ENCODE measurements around the gene DIS3L2.

Gene DIS3L2

GRCh38 chr2:232116852-232117251 is 155.3 kb downstream of the DIS3L2 start:
- H3K4me3 ChIP-seq (ENCODE audit: low read depth, low read length), result no peak overlapping the region
- TF ChIP-seq CTCF (IDR thresholded peaks at IDR 0.05; ENCODE audit: low read depth, low read length), result no peak
- in situ Hi-C loops (cut with HindIII; ENCODE audit: low sequenced_read_pairs), result no loop called here
- no peak for DNase-seq (ENCODE audit: low read depth, low spot score)

GRCh38 chr2:232117413-232117812 is 155.9 kb downstream of the DIS3L2 start:
- no peak for DNase-seq (ENCODE audit: low read depth, low spot score)
- TF ChIP-seq CTCF (IDR thresholded peaks at IDR 0.05; ENCODE audit: low read depth, low read length), result no peak
- H3K4me3 ChIP-seq (ENCODE audit: low read depth, low read length), result no peak overlapping the region
- in situ Hi-C loops (cut with HindIII; ENCODE audit: low sequenced_read_pairs), result no loop called here

- TF ChIP-seq CTCF (IDR thresholded peaks at IDR 0.05; ENCODE audit: low read depth, low read length), result no peak
- H3K4me3 ChIP-seq (ENCODE audit: low read depth, low read length), result no peak overlapping the region
- in situ Hi-C loops (cut with HindIII; ENCODE audit: low sequenced_read_pairs), result no loop called here
- no peak for DNase-seq (ENCODE audit: low read depth, low spot score)
Observed at GRCh38 chr2:232120911-232121310, 159.4 kb downstream of the DIS3L2 start.

- H3K4me3 ChIP-seq (ENCODE audit: low read depth, low read length), result no peak overlapping the region
- in situ Hi-C loops (cut with HindIII; ENCODE audit: low sequenced_read_pairs), result no loop called here
- TF ChIP-seq CTCF (IDR thresholded peaks at IDR 0.05; ENCODE audit: low read depth, low read length), result no peak
- no peak for DNase-seq (ENCODE audit: low read depth, low spot score)
Observed at GRCh38 chr2:232124309-232124708, 162.8 kb downstream of the DIS3L2 start.

- in situ Hi-C loops (cut with HindIII; ENCODE audit: low sequenced_read_pairs), result no loop called here
- DNase-seq (ENCODE audit: low read depth, low spot score), result no peak
Observed at GRCh38 chr2:232126301-232127099, 165.0 kb downstream of the DIS3L2 start.

GRCh38 chr2:232129483-232129882 is 168.0 kb downstream of the DIS3L2 start:
- DNase-seq (ENCODE audit: low read depth, low spot score), result no peak
- in situ Hi-C loops (cut with HindIII; ENCODE audit: low sequenced_read_pairs), result no loop called here
- H3K4me3 ChIP-seq (ENCODE audit: low read depth, low read length), result no peak overlapping the region

More at GRCh38 chr2:232126301-232127099, 165.0 kb downstream of the DIS3L2 start:
- no peak for TF ChIP-seq CTCF (IDR thresholded peaks at IDR 0.05; ENCODE audit: low read depth, low read length)
- no peak overlapping the region for H3K4me3 ChIP-seq (ENCODE audit: low read depth, low read length)

More at GRCh38 chr2:232129483-232129882, 168.0 kb downstream of the DIS3L2 start:
- no peak for TF ChIP-seq CTCF (IDR thresholded peaks at IDR 0.05; ENCODE audit: low read depth, low read length)
